Astrocyte of the spinal cord (primary cell): ENCODE data around the gene GLIS2.

Source experiments
- DNase-seq: peaks from one replicate; pipeline ENCODE4 v3.0.0; 2011; ENCODE audit warnings: low read depth, low spot score
- H3K4me3 ChIP-seq: 2 replicates; pipeline ENCODE4 v1.5.1; 2011; ENCODE audit warnings: low read depth, mild to moderate bottlenecking, low read length, moderate library complexity
- CTCF ChIP-seq: IDR thresholded peaks from 2 replicates; pipeline ENCODE4 v1.5.1; 2012; ENCODE audit warnings: low read depth, mild to moderate bottlenecking, low read length, inconsistent platforms
- in situ Hi-C: cut with HindIII; loops from 2 replicates; pipeline ENCODE4 v1.10.0; 2017; ENCODE audit warnings: low sequenced_read_pairs

Gene GLIS2

GRCh38 chr16:4334724-4335495 lies 19.0 kb downstream of the GLIS2 start:
- no peak for TF ChIP-seq CTCF
- in situ Hi-C loops = no loop called here
- DNase-seq = no peak
- no peak overlapping the region for H3K4me3 ChIP-seq

- in situ Hi-C loops = no loop called here
- H3K4me3 ChIP-seq = no peak overlapping the region
- TF ChIP-seq CTCF = no peak
- no peak for DNase-seq
Measured at GRCh38 chr16:4336701-4337539, 21.1 kb downstream of the GLIS2 start.

GRCh38 chr16:4337540-4338088 lies 21.7 kb downstream of the GLIS2 start:
- in situ Hi-C loops = no loop called here
- DNase-seq = no peak
- TF ChIP-seq CTCF = no peak
- H3K4me3 ChIP-seq = no peak overlapping the region

GRCh38 chr16:4338125-4338582 lies 22.3 kb downstream of the GLIS2 start:
- H3K4me3 ChIP-seq = no peak overlapping the region
- no peak for TF ChIP-seq CTCF
- in situ Hi-C loops = no loop called here
- DNase-seq = no peak

GRCh38 chr16:4338712-4339299 lies 22.9 kb downstream of the GLIS2 start:
- in situ Hi-C loops = no loop called here
- no peak for DNase-seq
- no peak overlapping the region for H3K4me3 ChIP-seq
- no peak for TF ChIP-seq CTCF

- H3K4me3 ChIP-seq = no peak overlapping the region
- in situ Hi-C loops = no loop called here
- TF ChIP-seq CTCF = no peak
- no peak for DNase-seq
Measured at GRCh38 chr16:4339455-4339854, 23.6 kb downstream of the GLIS2 start.
